CD4-positive, alpha-beta T cell treated with Interleukin-2 at 100 ng/mL for 4 hours (primary cell): Measurements from ENCODE around the gene STKLD1.
"Not testable (repeated sequence)": the region's sequence is repeated elsewhere in the genome, so short reads cannot be mapped to it uniquely, and the experiment has no call there.

Experiments
- DNase-seq: peaks from one replicate; pipeline ENCODE4 v3.0.0-alpha.2; 2020; ENCODE audit warnings: low spot score

Gene STKLD1

DNA sequence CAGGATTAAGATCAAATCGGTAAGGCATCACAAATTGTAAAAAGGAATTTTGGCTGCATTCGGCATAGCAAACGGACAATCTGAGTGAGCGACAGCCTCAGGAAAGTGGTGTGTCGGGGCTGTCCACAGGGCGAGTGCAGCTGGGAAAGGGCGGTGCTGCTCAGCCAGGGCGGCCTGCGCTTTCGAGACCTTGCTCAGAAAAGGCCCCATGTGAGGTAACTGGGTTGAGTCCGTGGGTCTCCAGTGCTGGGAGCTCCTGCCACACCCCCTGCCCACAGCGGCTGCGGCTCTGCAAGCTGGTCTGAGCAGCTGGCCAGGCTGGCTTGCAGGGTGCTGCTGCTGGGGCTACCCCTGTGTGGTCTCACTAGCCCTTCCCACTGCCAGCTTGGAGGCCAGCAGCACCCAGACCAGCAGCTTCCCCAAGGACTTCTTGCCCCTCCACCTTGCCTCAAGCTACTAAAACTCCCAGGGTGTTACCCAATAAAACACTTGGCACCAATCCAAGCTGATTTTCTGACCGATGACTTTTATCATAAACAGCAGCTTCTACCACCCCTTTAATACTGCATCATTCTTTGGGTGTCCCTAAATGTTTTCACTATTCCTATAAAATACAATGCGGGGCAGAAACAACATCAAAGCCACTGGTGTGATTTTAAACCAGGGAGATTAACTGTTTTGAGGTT, 13.7 kb upstream of the STKLD1 start:
- DNase-seq, result no peak

DNA sequence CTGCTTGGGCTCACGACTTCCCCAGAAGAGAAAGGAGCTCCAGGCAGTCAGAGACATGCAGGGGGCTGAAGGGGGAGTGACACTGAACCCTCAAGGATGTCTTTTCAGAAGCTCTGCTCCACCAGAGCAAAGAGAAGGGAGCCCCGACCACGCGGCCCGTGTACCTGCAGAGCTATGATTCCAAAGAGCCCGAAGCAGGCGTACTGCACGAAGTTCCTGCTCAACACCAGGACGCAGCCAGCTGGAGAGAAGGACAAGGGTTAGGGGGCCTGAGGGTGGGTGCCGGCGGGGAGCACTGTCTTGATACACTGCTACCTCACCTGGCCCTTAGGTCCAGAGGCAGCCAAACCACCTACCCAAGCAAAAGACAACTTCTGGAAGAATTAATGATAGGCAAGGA, 9.7 kb upstream of the STKLD1 start:
- no peak for DNase-seq

GRCh38 chr9:133367221-133367620, 8.9 kb upstream of the STKLD1 start:
- no peak for DNase-seq

DNA sequence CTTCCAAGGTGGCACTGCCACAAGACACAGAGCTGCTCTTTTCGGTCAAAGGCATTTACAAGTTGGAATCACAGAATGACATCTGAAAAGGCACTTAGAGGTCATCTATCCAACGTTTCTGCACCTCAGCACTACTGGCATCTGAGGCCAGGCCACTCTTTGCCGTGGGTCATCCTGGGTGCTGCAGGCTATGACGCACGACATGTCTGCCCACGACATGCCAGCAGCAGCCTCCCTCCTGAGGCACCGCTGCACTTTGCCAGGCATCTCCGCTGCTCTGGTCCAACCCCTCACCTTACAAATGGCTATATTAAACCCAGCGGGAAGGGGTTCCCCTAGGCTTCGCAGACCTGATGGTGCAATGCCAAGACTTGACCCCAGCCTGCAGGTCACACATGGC, 8.4 kb upstream of the STKLD1 start:
- no peak for DNase-seq

DNA sequence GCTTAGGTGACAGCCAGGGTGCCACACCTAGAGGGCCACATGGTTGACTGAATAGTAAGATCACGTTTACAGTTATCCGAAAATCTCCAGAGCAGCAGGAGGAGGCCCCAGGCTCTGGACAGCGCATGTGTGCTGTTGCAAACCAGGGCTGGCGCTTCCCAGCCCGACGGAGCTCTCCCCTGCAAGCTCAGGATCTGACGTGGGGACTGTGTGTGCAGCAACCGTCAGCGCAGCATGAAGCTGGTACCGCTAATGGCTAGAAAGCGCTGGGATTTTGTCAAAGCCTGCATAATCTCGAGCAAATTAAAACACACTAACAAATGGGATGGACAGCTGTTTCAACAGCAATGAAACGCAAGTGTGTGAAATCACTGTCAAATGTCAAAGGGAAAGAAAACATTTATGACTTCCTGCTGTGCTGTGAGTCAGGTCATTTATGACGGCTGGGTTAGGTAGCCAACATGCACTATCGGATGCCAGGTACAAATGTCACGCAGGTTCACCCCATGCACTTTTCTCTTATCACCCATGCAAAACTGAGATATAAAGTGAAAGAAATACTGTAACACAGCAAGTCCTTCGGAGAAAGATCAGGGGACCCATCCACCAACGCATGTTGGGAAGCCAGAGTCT, 7.8 kb upstream of the STKLD1 start:
- no peak for DNase-seq

DNA sequence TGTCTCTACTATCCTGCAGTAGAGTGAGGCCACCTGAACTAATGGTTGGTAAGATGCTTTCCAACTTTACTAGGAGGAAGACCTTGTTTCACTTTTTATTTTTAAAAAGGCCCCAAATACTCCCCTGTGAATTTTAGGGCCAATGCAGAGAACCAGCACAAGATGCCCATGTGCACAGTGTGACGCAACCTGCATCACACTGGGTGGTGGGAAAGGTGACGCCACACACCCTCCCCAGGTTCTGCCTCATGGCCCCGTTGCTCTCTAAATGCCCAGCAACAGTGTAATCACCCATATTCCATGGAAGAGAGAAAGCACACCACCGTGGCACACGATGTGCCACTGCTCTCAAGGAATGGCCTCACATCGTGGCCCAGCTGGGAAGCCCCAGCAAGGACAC, 6.7 kb upstream of the STKLD1 start:
- DNase-seq, result no peak

DNA sequence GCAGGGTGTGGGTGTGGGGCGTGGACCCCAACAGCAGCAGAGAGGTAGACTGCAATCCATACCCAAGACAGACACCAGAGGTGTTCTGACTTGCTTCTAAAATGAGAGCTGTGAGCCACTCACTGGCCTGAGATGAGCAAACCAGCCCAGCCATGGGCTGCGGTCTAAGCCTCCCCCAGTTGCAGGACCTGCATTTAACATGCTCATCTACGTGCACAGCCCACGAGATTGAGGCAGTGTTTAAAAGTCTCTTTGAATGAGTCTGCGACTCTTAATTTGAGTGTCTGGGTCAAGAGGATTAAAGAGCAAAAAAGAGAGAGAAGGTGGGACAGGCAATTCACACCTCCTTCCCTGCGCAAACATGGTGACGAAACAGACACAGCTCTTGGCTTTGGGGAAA, 6.2 kb upstream of the STKLD1 start:
- DNase-seq, result no peak

DNA sequence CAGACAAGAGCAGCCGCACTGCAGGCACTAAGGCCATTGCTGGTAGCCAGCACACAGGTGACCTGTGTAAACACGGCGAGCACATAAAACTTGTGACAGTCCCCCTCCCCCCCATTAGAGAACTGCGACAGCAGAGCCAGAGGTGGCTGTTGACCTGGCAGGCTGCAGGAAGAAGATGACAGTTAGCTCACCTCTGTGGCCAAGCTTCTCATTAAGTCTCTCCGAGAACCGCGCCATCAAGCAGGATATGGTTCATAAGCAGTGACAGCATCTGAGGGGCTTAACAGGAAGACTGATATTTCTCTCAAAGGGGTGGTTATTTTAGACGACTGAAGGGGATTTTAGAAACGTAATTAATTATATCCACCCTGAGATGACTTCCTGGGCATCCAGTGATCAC, 5.5 kb upstream of the STKLD1 start:
- DNase-seq, result peak; percentile 72

DNA sequence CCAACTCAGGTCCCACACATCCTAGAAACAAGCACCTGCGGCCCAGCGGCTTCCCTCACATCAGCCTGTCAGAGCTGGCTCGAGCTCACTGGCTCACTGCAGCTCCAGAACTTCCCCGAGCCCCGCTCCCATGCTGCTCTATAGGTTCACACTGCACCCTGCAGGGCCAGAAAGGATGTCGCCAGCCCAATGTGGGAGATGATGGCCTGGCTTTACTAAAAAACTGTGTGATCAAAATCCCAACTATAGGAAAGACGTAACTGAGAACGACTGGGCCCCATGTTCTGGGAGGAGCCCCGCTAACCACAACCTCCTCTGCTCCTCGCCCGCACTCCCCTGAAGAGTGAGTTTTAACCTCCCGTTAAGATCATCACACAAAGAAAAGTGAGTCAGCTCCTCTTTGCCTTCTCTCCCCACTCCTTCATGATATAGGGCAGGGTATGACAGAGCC, 4.9 kb upstream of the STKLD1 start:
- DNase-seq, result peak; percentile 81

DNA sequence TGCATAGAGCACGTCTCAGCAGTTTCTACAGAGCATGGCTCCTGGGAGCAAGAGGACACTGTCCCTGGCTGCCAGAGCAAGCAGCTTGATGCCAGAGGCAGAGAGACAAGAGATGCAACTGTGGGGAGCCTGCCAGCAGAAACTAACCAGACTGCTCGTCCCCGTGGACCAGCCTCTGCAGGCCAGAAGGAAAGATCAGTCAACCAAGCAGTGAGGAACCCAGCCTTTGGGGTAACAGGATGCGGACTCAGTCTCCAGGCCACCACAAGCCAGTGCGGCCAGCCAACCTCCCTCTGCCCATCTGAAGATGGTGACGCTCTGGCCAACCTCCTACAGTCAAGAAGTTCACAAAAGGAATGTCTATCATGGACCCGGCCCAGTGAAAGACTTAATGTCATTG, 4.0 kb upstream of the STKLD1 start:
- no peak for DNase-seq

DNA sequence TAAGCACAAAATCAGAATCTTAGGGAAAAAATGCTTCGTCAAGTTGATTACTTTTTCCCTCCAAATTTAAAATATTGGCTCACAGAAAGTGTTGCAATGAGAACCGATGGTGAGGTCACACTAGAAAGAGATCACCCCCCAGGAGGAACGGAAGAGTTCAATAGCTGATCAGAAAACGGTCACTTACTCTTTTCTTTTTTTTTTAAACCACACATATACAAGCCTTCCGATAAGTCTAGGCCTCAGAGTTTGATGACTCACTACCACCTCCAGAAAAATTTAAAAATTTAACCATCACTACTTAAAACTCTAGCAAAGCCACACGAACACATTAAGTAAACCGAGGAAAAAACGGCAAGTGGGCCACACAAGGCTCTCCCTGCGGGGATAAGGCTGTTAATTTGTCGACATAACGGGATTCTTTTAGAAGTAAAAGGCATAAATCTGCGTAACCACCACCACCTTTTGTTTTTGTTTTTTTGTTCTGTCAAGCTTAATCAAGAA, 1.5 kb upstream of the STKLD1 start:
- DNase-seq, result peak; percentile 67

GRCh38 chr9:133375116-133375723, 946 bp upstream of the STKLD1 start:
- no peak for DNase-seq

- DNase-seq, result not testable (repeated sequence)
Observed at GRCh38 chr9:133377280-133377679, 1.1 kb downstream of the STKLD1 start.

- no peak for DNase-seq
Observed at GRCh38 chr9:133377721-133378216, 1.6 kb downstream of the STKLD1 start.

DNA sequence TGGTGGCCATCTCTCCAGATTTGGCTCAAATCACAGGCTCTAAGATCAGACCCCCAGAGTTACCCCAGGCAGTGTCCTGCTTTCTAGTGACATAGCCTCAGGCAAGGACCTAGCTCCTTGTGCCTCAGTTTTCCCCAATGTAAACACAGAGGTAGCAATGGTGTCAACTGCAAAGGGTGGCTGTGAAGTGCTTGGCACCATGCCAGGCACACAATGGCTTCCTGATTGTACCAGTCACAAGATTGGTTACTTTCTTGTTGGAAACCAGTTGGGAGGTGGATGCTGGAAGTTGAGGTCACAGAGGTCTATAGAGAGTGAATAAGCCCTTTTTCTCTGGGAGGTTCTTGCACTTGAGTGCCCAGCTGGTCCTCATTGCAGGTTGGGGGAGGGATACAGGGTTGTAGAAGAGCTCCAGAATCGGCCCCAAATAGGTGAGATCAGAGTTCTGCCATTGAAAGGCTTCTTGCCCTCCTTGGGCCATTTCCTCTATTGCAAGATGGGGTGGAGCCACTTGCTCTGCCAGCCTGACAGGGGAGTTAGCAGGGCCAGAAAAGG, 2.3 kb downstream of the STKLD1 start:
- no peak for DNase-seq

- DNase-seq, result no peak
Observed at GRCh38 chr9:133379153-133380086, 3.3 kb downstream of the STKLD1 start.

DNA sequence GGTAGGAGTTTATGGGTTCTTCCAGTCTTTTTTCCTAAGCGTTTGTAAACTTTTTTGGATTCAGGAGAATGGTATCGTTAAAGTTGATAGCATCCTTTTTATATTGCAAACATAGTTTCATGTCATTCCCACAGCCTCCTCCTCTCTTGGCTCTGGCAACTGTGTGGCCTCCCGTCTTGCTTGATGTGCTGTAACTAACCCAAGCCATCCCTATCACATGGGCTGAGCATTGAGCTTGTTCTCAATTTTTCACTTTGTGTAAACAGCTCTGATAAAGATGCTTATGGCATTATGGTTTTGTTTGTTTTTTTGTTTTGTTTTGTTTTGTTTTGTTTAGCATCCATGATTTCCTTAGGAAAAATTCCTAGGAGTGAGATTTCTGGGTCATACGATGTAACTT, 4.6 kb downstream of the STKLD1 start:
- DNase-seq, result no peak

DNA sequence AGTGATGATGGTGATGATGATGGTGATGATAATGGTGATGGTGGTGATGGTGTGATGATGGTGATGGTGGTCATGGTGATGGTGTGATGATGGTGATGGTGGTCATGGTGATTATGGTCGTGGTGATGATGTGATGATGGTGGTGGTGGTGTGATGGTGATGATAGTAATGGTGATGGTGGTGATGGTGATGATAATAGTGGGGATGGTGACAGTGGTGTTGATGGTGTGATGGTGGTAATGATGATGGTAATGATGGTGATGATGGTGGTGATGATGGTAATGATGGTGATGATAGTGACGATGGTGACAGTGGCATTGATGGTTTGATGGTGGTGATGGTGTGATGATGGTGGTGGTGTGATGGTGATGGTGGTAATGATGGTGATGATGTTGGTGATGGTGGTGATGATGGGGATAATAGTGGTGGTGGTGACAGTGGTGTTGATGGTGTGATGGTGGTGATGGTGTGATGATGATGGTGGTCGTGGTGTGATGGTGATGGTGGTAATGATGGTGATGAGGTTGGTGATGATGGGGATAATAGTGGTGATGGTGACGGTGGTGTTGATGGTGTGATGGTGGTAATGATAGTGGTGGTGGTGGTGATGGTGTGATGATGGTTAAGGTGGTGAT, 6.5 kb downstream of the STKLD1 start:
- no peak for DNase-seq

DNA sequence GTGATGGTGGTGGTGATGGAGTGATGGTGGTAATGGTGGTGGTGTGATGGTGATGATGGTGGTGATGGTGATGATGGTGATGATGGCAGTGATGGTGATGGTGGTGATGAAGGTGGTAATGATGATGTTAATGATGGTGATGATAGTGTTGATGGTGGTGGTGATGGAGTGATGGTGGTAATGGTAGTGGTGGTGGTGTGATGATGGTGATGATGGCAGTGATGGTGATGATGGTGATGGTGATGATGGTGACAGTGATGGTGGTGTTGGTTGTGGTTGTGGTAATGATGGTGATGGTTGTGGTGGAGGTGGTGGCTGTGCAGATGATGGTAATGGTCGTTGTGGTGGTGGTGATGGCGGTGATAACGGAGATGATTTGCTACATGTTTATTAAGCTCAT, 7.3 kb downstream of the STKLD1 start:
- no peak for DNase-seq

DNA sequence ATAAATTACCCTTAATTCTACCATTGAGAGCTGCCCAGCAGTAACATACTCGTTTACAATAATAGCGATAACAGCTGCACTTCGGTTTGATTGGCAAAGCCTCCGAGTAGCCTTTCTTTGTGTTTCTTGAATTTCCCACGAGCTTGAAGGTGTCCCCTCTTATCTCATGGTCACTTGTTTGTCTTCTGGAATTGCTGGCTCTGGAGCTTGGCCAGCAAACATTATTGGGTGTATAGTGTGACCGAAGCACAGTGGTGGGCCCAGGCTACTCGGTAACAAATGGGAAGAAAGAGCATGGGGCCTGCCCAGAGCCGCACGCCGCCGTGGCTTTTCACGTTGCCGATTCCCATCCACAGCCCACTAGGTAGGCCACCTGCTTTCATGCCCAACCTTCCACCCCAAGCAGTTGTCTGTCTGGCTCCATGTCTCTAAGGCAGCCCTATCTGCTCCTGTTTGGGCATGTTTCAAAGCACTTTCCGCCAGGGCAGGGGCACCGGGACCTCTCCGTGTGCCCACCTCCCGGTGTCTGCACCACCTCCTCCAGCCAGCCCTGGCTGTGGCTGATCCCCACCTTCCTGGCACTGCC, 8.7 kb downstream of the STKLD1 start:
- no peak for DNase-seq

DNA sequence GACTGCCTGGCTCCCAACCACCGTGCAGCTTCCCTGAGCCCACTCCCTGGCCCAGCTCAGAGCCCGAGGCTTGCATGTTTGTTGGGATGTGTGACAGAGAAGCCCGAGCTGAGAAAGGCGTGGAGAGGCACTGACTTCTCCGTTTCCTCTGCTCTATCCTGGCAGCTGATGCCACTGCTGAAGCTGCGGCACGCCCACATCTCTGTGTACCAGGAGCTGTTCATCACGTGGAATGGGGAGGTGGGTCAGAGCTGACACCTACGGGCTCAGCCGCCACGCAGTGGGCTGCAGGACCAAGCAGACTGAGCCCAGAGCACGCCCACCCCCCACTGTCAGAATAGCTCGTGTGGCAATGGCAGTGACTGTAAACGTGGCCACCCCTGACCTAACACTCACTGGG, 9.3 kb downstream of the STKLD1 start:
- no peak for DNase-seq
